H9 (cell line): ENCODE data around the gene ARHGAP5. TPM values are rescaled to one million over a fixed set of nuclear protein-coding genes. Genes with fewer than 3 reads are reported as not detected.

Source experiments
- DNase-seq: peaks from one replicate; pipeline ENCODE4 v3.0.0-alpha.2; 2017
- H2AFZ ChIP-seq: one replicate; pipeline ENCODE4 v1.6.1; 2013; ENCODE audit warnings: mild to moderate bottlenecking, low read length, control low read depth, moderate library complexity
- H2AK5ac ChIP-seq: 2 replicates; pipeline ENCODE4 v1.6.1; 2013; ENCODE audit warnings: low read length, control low read depth, mixed read lengths; ENCODE audit not compliant: insufficient read length
- H2BK120ac ChIP-seq: one replicate; pipeline ENCODE4 v1.6.1; 2013; ENCODE audit warnings: low read depth, mild to moderate bottlenecking, low read length, control low read depth, inconsistent platforms; ENCODE audit not compliant: poor library complexity, severe bottlenecking
- H2BK12ac ChIP-seq: 2 replicates; pipeline ENCODE4 v1.6.1; 2013; ENCODE audit warnings: low read length, control low read depth, mixed read lengths, low read depth; ENCODE audit not compliant: insufficient read length
- H2BK15ac ChIP-seq: 2 replicates; pipeline ENCODE4 v1.6.1; 2013; ENCODE audit warnings: low read depth, low read length, control low read depth
- H2BK20ac ChIP-seq: one replicate; pipeline ENCODE4 v1.6.1; 2013; ENCODE audit warnings: low read depth, mild to moderate bottlenecking, low read length, control low read depth, inconsistent platforms; ENCODE audit not compliant: poor library complexity, severe bottlenecking
- H2BK5ac ChIP-seq: 2 replicates; pipeline ENCODE4 v1.6.1; 2013; ENCODE audit warnings: low read length, control low read depth, mixed read lengths; ENCODE audit not compliant: insufficient read length
- H3K14ac ChIP-seq: 2 replicates; pipeline ENCODE4 v1.6.1; 2013; ENCODE audit warnings: low read length, control low read depth; ENCODE audit not compliant: insufficient read depth
- H3K18ac ChIP-seq: 2 replicates; pipeline ENCODE4 v1.6.1; 2013; ENCODE audit warnings: low read depth, mild to moderate bottlenecking, mixed read lengths, low read length, control low read depth; ENCODE audit not compliant: insufficient read length
- H3K23ac ChIP-seq: 2 replicates; pipeline ENCODE4 v1.6.1; 2013; ENCODE audit warnings: low read length, control low read depth, mixed read lengths, low read depth; ENCODE audit not compliant: insufficient read length
- H3K23me2 ChIP-seq: 2 replicates; pipeline ENCODE4 v1.6.1; 2013; ENCODE audit warnings: low read depth, mild to moderate bottlenecking, mixed read lengths, low read length, control low read depth; ENCODE audit not compliant: insufficient read length, poor library complexity, severe bottlenecking
- H3K27ac ChIP-seq: 2 replicates; pipeline ENCODE4 v1.5.1; 2013; ENCODE audit warnings: low read length, control low read depth, mixed read lengths, low read depth; ENCODE audit not compliant: insufficient read length
- H3K27me3 ChIP-seq: 2 replicates; pipeline ENCODE4 v1.6.1; 2013; ENCODE audit warnings: low read length, control low read depth, inconsistent platforms; ENCODE audit not compliant: insufficient read depth
- H3K4ac ChIP-seq: 2 replicates; pipeline ENCODE4 v1.6.1; 2013; ENCODE audit warnings: low read depth, mild to moderate bottlenecking, control low read depth, inconsistent platforms, low read length, moderate library complexity
- H3K4me1 ChIP-seq: 2 replicates; pipeline ENCODE4 v1.6.1; 2013; ENCODE audit warnings: low read length, control low read depth, inconsistent platforms; ENCODE audit not compliant: insufficient read depth
- H3K4me2 ChIP-seq: 2 replicates; pipeline ENCODE4 v1.6.1; 2013; ENCODE audit warnings: low read length, control low read depth, mixed read lengths; ENCODE audit not compliant: insufficient read length, insufficient read depth
- H3K56ac ChIP-seq: 2 replicates; pipeline ENCODE4 v1.6.1; 2013; ENCODE audit warnings: low read depth, mild to moderate bottlenecking, mixed read lengths, low read length, control low read depth; ENCODE audit not compliant: insufficient read length
- H3K79me1 ChIP-seq: 2 replicates; pipeline ENCODE4 v1.6.1; 2013; ENCODE audit warnings: low read depth, mild to moderate bottlenecking, moderate library complexity, low read length, control low read depth, inconsistent platforms; ENCODE audit not compliant: insufficient read depth, poor library complexity, severe bottlenecking
- H3K79me2 ChIP-seq: 2 replicates; pipeline ENCODE4 v1.6.1; 2013; ENCODE audit warnings: low read length, control low read depth, inconsistent platforms; ENCODE audit not compliant: insufficient read depth
- H3K9ac ChIP-seq: 2 replicates; pipeline ENCODE4 v1.6.1; 2013; ENCODE audit warnings: low read length, control low read depth, mixed read lengths; ENCODE audit not compliant: insufficient read length; ENCODE audit errors: extremely low read depth
- H3K9me3 ChIP-seq: one replicate; pipeline ENCODE4 v1.6.1; 2013; ENCODE audit warnings: low read depth, low read length, inconsistent platforms; ENCODE audit not compliant: control insufficient read depth
- H3T11ph ChIP-seq: one replicate; pipeline ENCODE4 v1.6.1; 2013; ENCODE audit warnings: mild to moderate bottlenecking, low read length, control low read depth, inconsistent platforms
- H4K20me1 ChIP-seq: one replicate; pipeline ENCODE4 v1.6.1; 2013; ENCODE audit not compliant: control insufficient read depth, insufficient read length, insufficient read depth
- H4K5ac ChIP-seq: 2 replicates; pipeline ENCODE4 v1.6.1; 2013; ENCODE audit warnings: low read depth, mild to moderate bottlenecking, mixed read lengths, low read length, control low read depth; ENCODE audit not compliant: insufficient read length
- H4K8ac ChIP-seq: replicated peaks from 2 replicates; pipeline ENCODE4 v1.6.1; 2013; ENCODE audit warnings: low read length, control low read depth, mixed read lengths, low read depth; ENCODE audit not compliant: insufficient read length
- H4K91ac ChIP-seq: 2 replicates; pipeline ENCODE4 v1.6.1; 2013; ENCODE audit warnings: low read depth, mild to moderate bottlenecking, moderate library complexity, mixed read lengths, low read length, control low read depth; ENCODE audit not compliant: insufficient read length
- H3K27ac Mint-ChIP-seq, 3 experiments: 2 replicates in 2 of 3; 3 replicates in 1 of 3; pipeline ENCODE4 v1.8.0; 2020 to 2021; ENCODE audit warnings: mixed read lengths in 3 of 3, mild to moderate bottlenecking in 1 of 3, moderate library complexity in 1 of 3
- H3K27me3 Mint-ChIP-seq: 2 replicates; pipeline ENCODE4 v1.8.0; 2021; ENCODE audit warnings: low read depth, mild to moderate bottlenecking, moderate library complexity, mixed read lengths
- H3K36me3 Mint-ChIP-seq, 3 experiments: 2 replicates in 2 of 3; 3 replicates in 1 of 3; pipeline ENCODE4 v1.8.0; 2020 to 2021; ENCODE audit warnings: low read depth in 3 of 3, mixed read lengths in 3 of 3; ENCODE audit not compliant: insufficient read depth in 1 of 3
- H3K4me1 Mint-ChIP-seq, 2 experiments: 2 replicates each; pipeline ENCODE4 v1.8.0; 2020; ENCODE audit warnings: mixed read lengths in 2 of 2
- H3K4me3 Mint-ChIP-seq, 2 experiments: 2 replicates in 1 of 2; 3 replicates in 1 of 2; pipeline ENCODE4 v1.8.0; 2020 to 2021; ENCODE audit warnings: mild to moderate bottlenecking in 2 of 2, mixed read lengths in 2 of 2, moderate library complexity in 1 of 2
- H3K9me3 Mint-ChIP-seq, 2 experiments: 2 replicates in 1 of 2; 3 replicates in 1 of 2; pipeline ENCODE4 v1.8.0; 2020; ENCODE audit warnings: mild to moderate bottlenecking in 2 of 2, mixed read lengths in 2 of 2, moderate library complexity in 1 of 2
- CTCF ChIP-seq: fragments of 200-600 bp; sonication (generic); conservative IDR thresholded peaks from 3 replicates; pipeline ENCODE4 v1.8.0; 2021; ENCODE audit warnings: antibody characterized with exemption, mild to moderate bottlenecking
- WGBS: extraction: QIAGEN DNeasy Blood & Tissue Kit; methylation state at CpG from one replicate; pipeline ENCODE4 v1.1.7; 2013; ENCODE audit warnings: missing lambda C conversion rate, low lambda C conversion rate, mixed read lengths; ENCODE audit not compliant: insufficient read length; ENCODE audit errors: extremely low coverage; 5-methylcytosine and 5-hydroxymethylcytosine counted together
- total RNA-seq: library from RNA; stranded (reverse); gene quantifications from 2 replicates; pipeline ENCODE4 v1.2.1, GENCODE V29; 2021

The ARHGAP5 gene
- total RNA-seq, 1 experiment from 2014 or later: 73.8 TPM

DNA sequence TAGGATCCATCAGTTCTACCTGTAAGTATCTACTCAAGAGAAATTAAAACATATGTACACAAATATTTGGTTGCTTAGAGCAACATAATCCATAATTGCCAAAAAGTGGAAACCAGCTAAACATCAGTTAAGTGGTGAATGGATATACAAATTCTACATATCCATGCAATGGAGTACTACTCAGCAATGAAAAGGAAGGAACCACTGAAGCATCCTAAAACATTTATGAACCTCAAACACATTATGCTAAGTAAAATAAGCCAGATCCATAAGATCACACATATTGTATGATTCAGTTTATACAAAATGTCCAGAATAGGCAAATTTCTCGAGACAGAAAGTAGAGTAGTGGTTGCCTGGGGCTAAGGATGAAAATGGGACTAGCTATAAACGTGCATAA, 8.4 kb upstream of the ARHGAP5 start:
- no peaks in the 10 kb centered on the region for H3K27me3 Mint-ChIP-seq
- no peaks in the 10 kb centered on the region for H3K79me2 ChIP-seq
- no peak overlapping the region for H3K18ac ChIP-seq
- H3K4me2 ChIP-seq: no peak overlapping the region
- no peaks in the 10 kb centered on the region for H3K23me2 ChIP-seq
- no peaks in the 10 kb centered on the region for H3K79me1 ChIP-seq
- H4K5ac ChIP-seq: no peak overlapping the region
- no peak overlapping the region for H3T11ph ChIP-seq
- H3K4me1 Mint-ChIP-seq: no peaks in the 10 kb centered on the region
- no peaks in the 10 kb centered on the region for H3K27me3 ChIP-seq
- no peak overlapping the region for H2BK15ac ChIP-seq
- no peaks in the 10 kb centered on the region for H3K36me3 Mint-ChIP-seq
- H4K91ac ChIP-seq: no peak overlapping the region
- no peak overlapping the region for H3K56ac ChIP-seq
- no peaks in the 10 kb centered on the region for H3K4me1 ChIP-seq
- no peak overlapping the region for H3K14ac ChIP-seq
- no peak overlapping the region for H4K8ac ChIP-seq
- no peak overlapping the region for H2BK5ac ChIP-seq
- no peak for TF ChIP-seq CTCF
- no peak overlapping the region for H2BK12ac ChIP-seq
- no peak overlapping the region for H2AFZ ChIP-seq
- no peak overlapping the region for H3K4ac ChIP-seq
- no peak overlapping the region for H2AK5ac ChIP-seq
- WGBS: no CpG with 5 or more reads among the region's 2 CpGs
- no peak for DNase-seq
- peaks cover 0 to 3% of the 10 kb centered on the region in 2 experiments; a peak in 1 of 5 replicates for H3K9me3 Mint-ChIP-seq
- H4K20me1 ChIP-seq: no peaks in the 10 kb centered on the region
- H3K9me3 ChIP-seq: no peaks in the 10 kb centered on the region
- H3K4me3 Mint-ChIP-seq: no peak overlapping the region
- no peak overlapping the region for H3K9ac ChIP-seq
- H3K27ac ChIP-seq: no peak overlapping the region
- no peak overlapping the region for H2BK20ac ChIP-seq
- no peak overlapping the region for H2BK120ac ChIP-seq
- no peak overlapping the region for H3K27ac Mint-ChIP-seq
- H3K23ac ChIP-seq: no peak overlapping the region
